Stimulated activated CD8-positive, alpha-beta memory T cell treated with anti-CD3 and anti-CD28 coated beads, Interleukin-7, amount 100 ng/mL, for 4 hours (primary cell): ENCODE measurements around the gene CORO1A.
"Not testable (repeated sequence)": the region's sequence is repeated elsewhere in the genome, so short reads cannot be mapped to it uniquely, and the experiment has no call there.

ENCODE experiments used
- DNase-seq, 2 donors: peaks; one replicate each; pipeline ENCODE4 v3.0.0-alpha.2; 2020; ENCODE audit warnings: low read depth in 2 of 2

CORO1A gene

GRCh38 chr16:30199608-30200343 is 16.4 kb downstream of the CORO1A start:
- not testable (repeated sequence) for DNase-seq

- not testable (repeated sequence) for DNase-seq
Observed at GRCh38 chr16:30205541-30206236, 22.3 kb downstream of the CORO1A start.

DNA sequence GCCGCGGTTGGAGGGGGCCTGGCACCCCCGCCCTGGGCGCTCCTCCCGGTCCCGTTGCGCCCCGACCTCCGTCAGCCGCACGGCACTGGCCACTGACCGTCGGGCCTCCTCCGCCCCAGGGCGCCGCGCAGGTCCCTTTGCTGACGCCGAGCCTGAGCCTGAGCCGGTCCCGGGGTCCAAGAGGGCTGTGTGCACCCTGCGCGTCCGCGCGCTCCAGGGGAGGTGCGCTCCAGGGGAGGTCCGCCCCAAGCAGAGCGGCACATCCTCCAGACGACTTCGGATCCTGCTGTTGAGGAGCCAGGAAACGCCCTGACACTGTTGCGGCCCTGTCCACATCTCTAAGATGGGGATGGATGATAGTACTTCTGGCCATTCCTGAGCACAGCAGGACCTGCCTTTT is 22.9 kb downstream of the CORO1A start:
- DNase-seq: not testable (repeated sequence)

DNA sequence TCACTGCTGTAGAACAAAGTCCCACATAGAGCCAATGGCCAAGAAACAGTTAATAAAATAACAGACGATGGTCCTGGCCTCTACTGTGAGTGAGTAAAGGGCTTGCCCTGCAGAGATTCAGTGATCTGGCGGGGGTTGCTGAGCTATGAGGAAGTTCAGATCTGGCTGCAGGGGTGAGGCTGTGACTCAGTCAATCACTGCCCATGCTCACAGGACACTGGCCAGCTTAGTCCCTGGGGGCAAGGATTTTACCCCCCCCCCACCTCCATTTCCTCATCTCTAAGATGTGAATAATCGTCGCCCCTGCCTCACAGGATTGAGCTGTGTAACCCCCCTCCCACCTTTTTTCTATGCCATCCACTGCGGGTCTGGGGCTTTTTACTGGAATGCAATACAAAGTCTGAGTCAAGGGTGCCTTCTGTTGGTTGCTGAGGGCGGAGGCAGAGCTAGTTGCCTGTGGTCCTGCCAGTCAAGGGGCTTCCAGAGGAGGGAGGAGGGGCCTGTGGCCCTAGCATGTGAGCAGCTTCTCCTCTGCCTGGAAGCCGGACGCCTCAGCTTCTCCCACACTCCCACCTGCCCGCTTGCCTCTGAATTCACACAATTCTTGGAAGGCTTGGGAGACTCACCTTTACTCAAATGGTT is 23.8 kb downstream of the CORO1A start:
- DNase-seq: not testable (repeated sequence)

- peak in 1 of 2 donors; percentile 14 for DNase-seq
Observed at GRCh38 chr16:30209032-30209431, 25.6 kb downstream of the CORO1A start.

GRCh38 chr16:30211414-30211813 is 28.0 kb downstream of the CORO1A start:
- DNase-seq: not testable (repeated sequence)

- DNase-seq: not testable (repeated sequence)
Observed at GRCh38 chr16:30217082-30217481, 33.7 kb downstream of the CORO1A start.
